NB4 (cell line): ENCODE data around the gene IFI27L2.

Experiments
- DNase-seq: peaks from one replicate; pipeline ENCODE4 v3.0.0; 2010; ENCODE audit warnings: low read depth
- H3K4me3 ChIP-seq: one replicate; pipeline ENCODE4 v1.5.1; 2011; ENCODE audit warnings: mild to moderate bottlenecking, low read depth, low read length, moderate library complexity
- MYC ChIP-seq: IDR thresholded peaks from 2 replicates; pipeline ENCODE4 v1.6.1; 2011; ENCODE audit warnings: low read depth, low read length
- POLR2A ChIP-seq: IDR thresholded peaks from 2 replicates; pipeline ENCODE4 v1.6.1; 2011; ENCODE audit warnings: mild to moderate bottlenecking; ENCODE audit not compliant: insufficient read length; ENCODE audit errors: extremely low read depth
- TF ChIP-seq, protein P1 (sequence below): IDR thresholded peaks from one replicate; pipeline ENCODE4 v1.5.1; 2012; ENCODE audit warnings: low read depth, low read length
- TF ChIP-seq, protein P2 (sequence below): IDR thresholded peaks from 2 replicates; pipeline ENCODE4 v1.6.1; 2011; ENCODE audit warnings: low read depth, low read length

IFI27L2 gene

GRCh38 chr14:94115058-94115591 is 14.3 kb downstream of the IFI27L2 start:
- no peak for DNase-seq
- H3K4me3 ChIP-seq, result no peak overlapping the region
- TF ChIP-seq, protein P1, sequence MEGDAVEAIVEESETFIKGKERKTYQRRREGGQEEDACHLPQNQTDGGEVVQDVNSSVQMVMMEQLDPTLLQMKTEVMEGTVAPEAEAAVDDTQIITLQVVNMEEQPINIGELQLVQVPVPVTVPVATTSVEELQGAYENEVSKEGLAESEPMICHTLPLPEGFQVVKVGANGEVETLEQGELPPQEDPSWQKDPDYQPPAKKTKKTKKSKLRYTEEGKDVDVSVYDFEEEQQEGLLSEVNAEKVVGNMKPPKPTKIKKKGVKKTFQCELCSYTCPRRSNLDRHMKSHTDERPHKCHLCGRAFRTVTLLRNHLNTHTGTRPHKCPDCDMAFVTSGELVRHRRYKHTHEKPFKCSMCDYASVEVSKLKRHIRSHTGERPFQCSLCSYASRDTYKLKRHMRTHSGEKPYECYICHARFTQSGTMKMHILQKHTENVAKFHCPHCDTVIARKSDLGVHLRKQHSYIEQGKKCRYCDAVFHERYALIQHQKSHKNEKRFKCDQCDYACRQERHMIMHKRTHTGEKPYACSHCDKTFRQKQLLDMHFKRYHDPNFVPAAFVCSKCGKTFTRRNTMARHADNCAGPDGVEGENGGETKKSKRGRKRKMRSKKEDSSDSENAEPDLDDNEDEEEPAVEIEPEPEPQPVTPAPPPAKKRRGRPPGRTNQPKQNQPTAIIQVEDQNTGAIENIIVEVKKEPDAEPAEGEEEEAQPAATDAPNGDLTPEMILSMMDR, result no peak
- TF ChIP-seq POLR2A (no peak), MYC (no peak)
- TF ChIP-seq, protein P2, sequence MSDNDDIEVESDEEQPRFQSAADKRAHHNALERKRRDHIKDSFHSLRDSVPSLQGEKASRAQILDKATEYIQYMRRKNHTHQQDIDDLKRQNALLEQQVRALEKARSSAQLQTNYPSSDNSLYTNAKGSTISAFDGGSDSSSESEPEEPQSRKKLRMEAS, result no peak

DNA sequence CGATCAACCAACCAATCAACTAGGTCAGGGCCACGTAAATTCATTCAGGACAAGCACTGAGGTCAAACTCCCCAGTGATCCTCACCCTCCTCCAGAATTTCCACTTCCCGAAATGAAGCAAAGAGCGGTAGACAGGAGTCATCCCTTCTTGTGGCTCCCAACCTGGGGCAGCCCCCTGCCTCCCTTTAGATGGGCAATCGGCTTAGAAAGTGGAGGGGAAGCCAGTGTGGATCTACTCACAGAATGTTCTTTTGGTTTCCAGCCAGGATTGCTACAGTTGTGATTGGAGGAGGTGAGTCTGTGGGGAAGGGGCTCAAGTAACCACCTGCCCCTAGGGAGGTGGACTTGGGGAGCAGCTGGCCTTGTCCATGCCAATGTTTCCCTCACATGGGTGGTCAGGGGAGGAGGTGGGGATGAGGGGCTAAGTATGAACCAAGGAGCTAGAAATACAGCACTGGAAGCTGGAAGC is 14.8 kb downstream of the IFI27L2 start:
- TF ChIP-seq, protein P2, result no peak
- no peak for TF ChIP-seq POLR2A
- TF ChIP-seq, protein P1, result no peak
- no peak for TF ChIP-seq MYC
- no peak for DNase-seq
- H3K4me3 ChIP-seq, result no peak overlapping the region

GRCh38 chr14:94113908-94114588 is 15.4 kb downstream of the IFI27L2 start:
- no peak for DNase-seq
- TF ChIP-seq, protein P1, result no peak
- TF ChIP-seq, protein P2, result no peak
- TF ChIP-seq POLR2A (no peak), MYC (no peak)
- H3K4me3 ChIP-seq, result no peak overlapping the region

DNA sequence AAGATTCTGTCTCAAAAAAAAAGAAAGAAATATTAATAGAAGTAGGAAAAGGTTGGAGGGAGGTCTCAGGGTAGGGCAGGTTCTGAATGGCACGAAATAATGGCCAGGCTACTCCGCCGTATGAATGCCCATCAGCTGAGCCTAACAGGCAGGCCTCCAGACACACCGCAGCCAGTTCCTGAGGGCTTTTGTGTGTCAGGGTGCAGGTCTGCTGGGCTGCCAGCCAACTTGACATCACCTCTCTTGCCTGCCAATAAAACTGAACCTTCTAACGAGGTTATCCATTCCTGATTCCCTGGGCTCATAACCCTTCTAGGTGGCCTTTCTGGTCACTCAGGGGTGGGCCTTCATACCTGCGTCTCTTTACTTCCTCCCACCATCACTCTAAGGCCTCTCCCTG is 15.9 kb downstream of the IFI27L2 start:
- no peak overlapping the region for H3K4me3 ChIP-seq
- TF ChIP-seq, protein P1, result no peak
- TF ChIP-seq MYC, result no peak
- no peak for TF ChIP-seq POLR2A
- TF ChIP-seq, protein P2, result no peak
- no peak for DNase-seq

DNA sequence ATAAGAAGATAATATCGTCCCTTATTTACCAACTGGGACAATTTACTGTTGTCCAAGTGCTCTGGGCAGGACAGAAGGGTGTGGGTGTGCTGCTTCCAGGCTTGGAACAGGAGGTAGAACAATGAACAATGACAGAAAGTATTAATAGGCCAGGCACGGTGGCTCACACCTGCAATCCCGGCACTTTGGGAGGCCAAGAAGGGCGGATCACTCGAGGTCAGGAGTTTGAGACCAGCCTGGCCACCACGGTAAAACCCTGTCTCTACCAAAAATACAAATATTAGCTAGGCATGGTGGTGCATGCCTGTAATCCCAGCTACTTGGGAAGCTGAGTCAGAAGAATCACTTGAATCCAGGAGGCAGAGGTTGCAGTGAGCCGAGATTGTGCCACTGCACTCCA is 16.3 kb downstream of the IFI27L2 start:
- H3K4me3 ChIP-seq, result no peak overlapping the region
- no peak for DNase-seq
- TF ChIP-seq, protein P1, result no peak
- TF ChIP-seq, protein P2, result no peak
- TF ChIP-seq MYC (no peak), POLR2A (no peak)
